A549 (cell line): ENCODE measurements around the gene MTSS2. TPM values are rescaled to one million over a fixed set of nuclear protein-coding genes. Genes with fewer than 3 reads are reported as not detected.

ENCODE experiments used
- ATAC-seq, 2 experiments: fragments of 200-7000 bp in 1 of 2; fragments of >200 bp in 1 of 2; cut with Nextera tagmentation in 1 of 2; cut with Tn5 transposase in 1 of 2; 3 replicates each; pipeline versions ENCODE4 v1.8.0 to v1.9.1; 2018 to 2020; ENCODE audit warnings: mild to moderate bottlenecking in 1 of 2, moderate library complexity in 1 of 2
- CTCF ChIA-PET: fragments of 300-600 bp; sonication (Branson Sonifier 250); formaldehyde crosslinking; extraction: SDS; loops from one replicate; lab custom pipeline; 2021; ENCODE audit warnings: antibody characterized with exemption, inconsistent platforms; lab: Yijun Ruan, JAX
- POLR2A ChIA-PET: fragments of 350-600 bp; formaldehyde crosslinking; extraction: SDS; loops from one replicate; lab custom pipeline; 2021; ENCODE audit warnings: antibody characterized with exemption, inconsistent platforms; lab: Yijun Ruan, JAX
- DNase-seq, 2 experiments: peaks; one replicate each; pipeline versions ENCODE4 v3.0.0 to v3.0.0-alpha.2; 2011 to 2016; ENCODE audit warnings: low read depth in 1 of 2, low spot score in 1 of 2
- FAIRE-seq: peaks from 2 replicates; lab custom pipeline; 2011; peaks lifted over from hg19 to GRCh38; lab: Jason Lieb, UNC
- H3K27ac ChIP-seq, 2 experiments: fragments of >200 bp; sonication (Bioruptor Twin); formaldehyde crosslinking; 3 replicates each; pipeline ENCODE4 v1.5.1; 2016 to 2017
- H3K4me1 ChIP-seq: fragments of >200 bp; sonication (Bioruptor Twin); formaldehyde crosslinking; 3 replicates; pipeline ENCODE4 v1.6.1; 2016
- H3K4me2 ChIP-seq: fragments of >200 bp; sonication (Bioruptor Twin); formaldehyde crosslinking; 3 replicates; pipeline ENCODE4 v1.6.1; 2016
- H3K4me3 ChIP-seq: fragments of >200 bp; sonication (Bioruptor Twin); formaldehyde crosslinking; 3 replicates; pipeline ENCODE4 v1.5.1; 2016
- H3K9me3 ChIP-seq: fragments of >200 bp; sonication (Bioruptor Twin); formaldehyde crosslinking; 3 replicates; pipeline ENCODE4 v1.6.1; 2016
- BCL3 ChIP-seq: fragments of >200 bp; sonication (Bioruptor Twin); formaldehyde crosslinking; IDR thresholded peaks from 3 replicates; pipeline ENCODE4 v1.6.1; 2016
- BHLHE40 ChIP-seq: IDR thresholded peaks from 2 replicates; pipeline ENCODE4 v1.6.1; 2012; ENCODE audit warnings: low read depth, low read length, inconsistent platforms
- CBX8 ChIP-seq: fragments of 200-600 bp; sonication (generic); IDR thresholded peaks from 2 replicates; pipeline ENCODE4 v1.6.1; 2016
- CHD2 ChIP-seq: fragments of 150-350 bp; IDR thresholded peaks from 2 replicates; pipeline ENCODE4 v1.6.1; 2014; ENCODE audit warnings: low read length; ENCODE audit not compliant: partially characterized antibody
- CTCF ChIP-seq: fragments of >200 bp; sonication (Bioruptor Twin); formaldehyde crosslinking; IDR thresholded peaks from 3 replicates; pipeline ENCODE4 v1.5.1; 2016
- E2F6 ChIP-seq: IDR thresholded peaks from 2 replicates; pipeline ENCODE4 v1.6.1; 2012; ENCODE audit warnings: low read depth, borderline replicate concordance
- EHMT2 ChIP-seq: fragments of 200-600 bp; sonication (generic); IDR thresholded peaks from 2 replicates; pipeline ENCODE4 v1.6.1; 2016; ENCODE audit warnings: antibody characterized with exemption, low read depth, mild to moderate bottlenecking, moderate library complexity
- ELK1 ChIP-seq: fragments of 150-350 bp; IDR thresholded peaks from 2 replicates; pipeline ENCODE4 v1.6.1; 2014; ENCODE audit warnings: low read depth, mild to moderate bottlenecking, low read length
- EP300 ChIP-seq, 2 experiments: fragments of >200 bp; sonication (Bioruptor Twin); formaldehyde crosslinking; IDR thresholded peaks; 2 replicates in 1 of 2; 3 replicates in 1 of 2; pipeline ENCODE4 v1.6.1; 2016 to 2017
- ESRRA ChIP-seq: fragments of 150-350 bp; IDR thresholded peaks from 2 replicates; pipeline ENCODE4 v1.6.1; 2014; ENCODE audit warnings: mild to moderate bottlenecking, low read length, borderline replicate concordance
- FOSL2 ChIP-seq, 2 experiments: fragments of 450-650 bp in 1 of 2; fragments of >200 bp in 1 of 2; sonication (Bioruptor Twin) in 1 of 2; formaldehyde crosslinking; IDR thresholded peaks; 2 replicates each; pipeline versions ENCODE4 v1.5.0 to v1.6.1; 2016 to 2020; ENCODE audit warnings: mild to moderate bottlenecking in 1 of 2, moderate library complexity in 1 of 2
- HDAC2 ChIP-seq: fragments of 200-600 bp; sonication (generic); IDR thresholded peaks from 2 replicates; pipeline ENCODE4 v1.6.1; 2016
- HOXB13 ChIP-seq: fragments of 250-450 bp; sonication (Bioruptor Pico); IDR thresholded peaks from 2 replicates; pipeline ENCODE4 v1.5.0; 2020; ENCODE audit warnings: low read depth, mild to moderate bottlenecking, moderate library complexity
- JUN ChIP-seq, 2 experiments: fragments of >200 bp; sonication (Bioruptor Twin); formaldehyde crosslinking; IDR thresholded peaks; 2 replicates in 1 of 2; 3 replicates in 1 of 2; pipeline ENCODE4 v1.6.1; 2016 to 2017
- JUNB ChIP-seq: fragments of >200 bp; sonication (Bioruptor Twin); formaldehyde crosslinking; IDR thresholded peaks from 2 replicates; pipeline ENCODE4 v1.6.1; 2016
- KDM1A ChIP-seq: fragments of 200-600 bp; sonication (generic); IDR thresholded peaks from 2 replicates; pipeline ENCODE4 v1.6.1; 2016; ENCODE audit warnings: low read depth, mild to moderate bottlenecking
- KDM5A ChIP-seq: fragments of 200-600 bp; sonication (generic); IDR thresholded peaks from 2 replicates; pipeline ENCODE4 v1.6.1; 2016; ENCODE audit warnings: antibody characterized with exemption, mild to moderate bottlenecking
- MYC ChIP-seq: IDR thresholded peaks from 2 replicates; pipeline ENCODE4 v1.6.1; 2012; ENCODE audit warnings: mild to moderate bottlenecking, inconsistent platforms, low read length, improper control_type of control experiment, borderline replicate concordance
- NFE2L2 ChIP-seq: fragments of 150-350 bp; conservative IDR thresholded peaks from 2 replicates; pipeline ENCODE4 v1.6.1; 2014; ENCODE audit warnings: low read length
- NPAS2 ChIP-seq: fragments of 250-450 bp; sonication (Bioruptor Pico); IDR thresholded peaks from 2 replicates; pipeline ENCODE4 v1.8.0; 2022; ENCODE audit warnings: mild to moderate bottlenecking, moderate library complexity, borderline replicate concordance
- RAD21 ChIP-seq, 2 experiments: fragments of >200 bp in 1 of 2; sonication (Bioruptor Twin) in 1 of 2; formaldehyde crosslinking in 1 of 2; IDR thresholded peaks in 1 of 2; conservative IDR thresholded peaks in 1 of 2; 2 replicates in 1 of 2; 3 replicates in 1 of 2; pipeline ENCODE4 v1.6.1; 2012 to 2018; ENCODE audit warnings: inconsistent platforms in 1 of 2
- RARB ChIP-seq: fragments of 250-450 bp; sonication (Bioruptor Pico); IDR thresholded peaks from 2 replicates; pipeline ENCODE4 v1.8.0; 2021; ENCODE audit warnings: mild to moderate bottlenecking, moderate library complexity
- REST ChIP-seq: fragments of 200-600 bp; sonication (generic); IDR thresholded peaks from 2 replicates; pipeline ENCODE4 v1.6.1; 2016; ENCODE audit warnings: antibody characterized with exemption, mild to moderate bottlenecking, moderate library complexity
- SMC3 ChIP-seq: fragments of >200 bp; sonication (Bioruptor Twin); formaldehyde crosslinking; IDR thresholded peaks from 3 replicates; pipeline ENCODE4 v1.6.1; 2018; ENCODE audit warnings: inconsistent platforms
- TFCP2L1 ChIP-seq: fragments of 250-450 bp; sonication (Bioruptor Pico); IDR thresholded peaks from 2 replicates; pipeline ENCODE4 v1.5.0; 2021; ENCODE audit warnings: mild to moderate bottlenecking
- WGBS: methylation state at CpG from one replicate; pipeline ENCODE4 v1.1.6; 2017; ENCODE audit errors: missing lambda C conversion rate; 5-methylcytosine and 5-hydroxymethylcytosine counted together
- polyA plus RNA-seq, 4 experiments: library from polyadenylated mRNA; depleted of rRNA in 3 of 4; stranded (reverse); fragments of >200 nt; fragmentation: RNase III in 1 of 4; extraction: RNeasy Plus Mini Kit Qiagen cat#74134 plus additional on column Dnase treatment in 1 of 4; gene quantifications; 2 replicates in 3 of 4; 3 replicates in 1 of 4; pipeline ENCODE4 v1.2.3, GENCODE V29; 2011 to 2017
- TF ChIP-seq, protein P1 (sequence below): fragments of 250-450 bp; sonication (Bioruptor Pico); IDR thresholded peaks from 2 replicates; pipeline ENCODE4 v1.5.0; 2020; ENCODE audit warnings: low read depth, mild to moderate bottlenecking, moderate library complexity

MTSS2 gene
- polyA plus RNA-seq, 2 of the 4 experiments (the other 2 are of a cell fraction), result 13.1 to 27.1 TPM

DNA sequence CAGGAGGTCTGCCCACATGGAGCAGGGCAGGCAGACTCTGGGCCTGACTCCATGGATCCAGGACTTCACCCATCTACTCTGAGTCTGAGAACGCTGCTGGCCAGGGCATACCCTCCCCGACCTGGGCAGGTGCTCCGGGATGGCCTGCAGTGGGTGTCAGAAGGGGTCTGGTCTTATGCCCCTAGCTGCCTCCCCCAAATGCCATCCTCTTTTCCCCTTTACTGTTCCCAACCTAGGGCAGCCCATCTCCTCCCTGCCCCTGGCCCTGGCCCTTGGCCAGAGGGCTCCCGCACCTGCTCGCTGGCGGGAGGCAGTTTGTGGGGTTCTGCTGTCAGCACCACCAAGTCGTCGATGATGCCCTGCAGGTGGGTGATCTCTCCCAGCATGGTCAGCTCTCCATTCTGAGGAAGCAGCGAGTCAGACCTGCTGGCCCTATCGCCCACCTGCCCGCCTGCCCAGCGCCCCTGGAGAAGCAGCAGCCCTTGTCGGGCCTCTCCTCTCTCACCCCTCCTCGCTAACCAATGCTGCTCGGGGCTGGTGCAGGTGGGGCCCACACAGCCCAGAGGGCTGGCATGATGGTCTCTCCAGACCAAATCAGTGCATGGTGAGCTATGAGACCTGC is 8.2 kb downstream of the MTSS2 start:
- H3K4me1 ChIP-seq, result peaks cover 32% of the 10 kb centered on the region
- no peak overlapping the region for H3K4me3 ChIP-seq
- peak overlapping the region in 1 of 2 experiments; percentile 65; a peak in 2 of 6 replicates for H3K27ac ChIP-seq
- H3K9me3 ChIP-seq, result no peaks in the 10 kb centered on the region
- TF ChIP-seq KDM1A (no peak), BHLHE40 (no peak), EP300 (IDR thresholded peaks at IDR 0.05) (no peak), E2F6 (no peak), ELK1 (no peak), CHD2 (no peak), HDAC2 (no peak), HOXB13 (CRISPR knock-in tag) (no peak), NFE2L2 (no peak), CTCF (no peak), NPAS2 (no peak), MYC (no peak), ESRRA (no peak), RARB (CRISPR knock-in tag) (no peak)
- no peak overlapping the region for H3K4me2 ChIP-seq
- FAIRE-seq (no peak), ATAC-seq (no peak), DNase-seq (no peak)
- CTCF ChIA-PET, result interaction anchor here (0.7 to 23.4 kb wide), 5 partner anchors 8 to 94 kb away, joined by 3 to 463 read pairs (median 29); no protein-coding TSS in a partner anchor
- POLR2A ChIA-PET, result interaction anchor here (0.6 kb wide), 1 partner anchor 183 kb away, joined by 6 read pairs; no protein-coding TSS in a partner anchor
- WGBS, result 99% methylated on average over 14 of the region's 15 CpGs

DNA sequence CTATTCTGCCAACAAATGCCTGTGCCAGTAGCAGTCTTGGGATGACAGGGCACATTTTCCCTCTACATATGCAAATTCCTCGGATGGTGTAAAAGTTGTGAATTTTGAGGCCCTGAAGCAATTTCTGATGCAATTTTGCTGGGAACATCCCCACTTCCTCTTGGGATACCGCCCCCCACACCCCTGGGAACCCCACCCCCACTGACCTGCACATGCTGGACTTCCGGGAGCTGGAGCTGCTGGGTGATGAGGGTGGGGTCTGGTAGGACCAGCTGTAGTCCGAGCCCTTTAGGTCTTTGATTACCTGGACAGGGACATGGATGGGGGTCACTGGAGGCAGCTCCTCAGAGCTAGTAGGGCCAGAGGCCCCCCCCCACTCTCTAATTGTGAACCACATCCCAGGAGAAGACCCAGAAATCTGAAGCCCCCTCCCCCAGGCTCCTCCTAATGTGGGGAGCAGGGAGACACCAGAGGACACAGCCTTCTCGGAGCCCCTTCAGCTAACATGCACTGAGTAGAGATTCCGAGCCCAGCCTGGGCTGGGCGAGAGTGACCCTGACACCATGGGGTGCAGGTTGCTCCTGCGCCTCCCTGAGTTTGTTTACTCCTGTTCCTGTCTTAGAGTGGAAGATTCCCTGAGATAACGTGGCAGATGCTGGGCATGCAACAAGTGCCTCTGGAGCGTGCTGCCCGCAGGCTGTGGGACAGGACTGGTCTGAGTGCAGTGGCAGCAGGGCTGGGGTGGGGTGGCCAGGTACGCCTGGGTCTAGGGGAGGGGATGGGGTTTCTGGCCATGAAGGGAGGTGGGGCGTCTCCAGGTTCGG is 9.0 kb downstream of the MTSS2 start:
- 86% methylated on average over 9 of the region's 14 CpGs for WGBS
- H3K4me1 ChIP-seq, result peaks cover 25% of the 10 kb centered on the region
- no peak overlapping the region for H3K4me3 ChIP-seq
- H3K9me3 ChIP-seq, result no peaks in the 10 kb centered on the region
- DNase-seq, result no peak
- H3K27ac ChIP-seq, result peak overlapping the region in 1 of 2 experiments; percentile 65; a peak in 3 of 6 replicates
- CTCF ChIA-PET, result interaction anchor here (2.3 to 23.4 kb wide), 4 partner anchors 23 to 95 kb away, joined by 6 to 463 read pairs (median 58); no protein-coding TSS in a partner anchor
- no peak overlapping the region for H3K4me2 ChIP-seq
- ATAC-seq, result no peak
- POLR2A ChIA-PET, result interaction anchor here (0.6 kb wide), 1 partner anchor 182 kb away, joined by 6 read pairs; no protein-coding TSS in a partner anchor
- no peak for FAIRE-seq
- no peak for TF ChIP-seq RAD21 (conservative IDR thresholded peaks at IDR 0.05 in 1 of 2, IDR thresholded peaks at IDR 0.05 in 1 of 2)
- no peak for TF ChIP-seq KDM5A
- TF ChIP-seq NPAS2, result no peak
- TF ChIP-seq EP300 (IDR thresholded peaks at IDR 0.05), result no peak
- TF ChIP-seq SMC3, result no peak
- TF ChIP-seq REST, result no peak
- no peak for TF ChIP-seq JUNB
- TF ChIP-seq JUN (IDR thresholded peaks at IDR 0.05), result no peak
- TF ChIP-seq EHMT2, result no peak
- no peak for TF ChIP-seq CBX8
- TF ChIP-seq BCL3, result no peak
- TF ChIP-seq TFCP2L1 (CRISPR knock-in tag), result no peak
- no peak for TF ChIP-seq FOSL2 (IDR thresholded peaks at IDR 0.05)
- TF ChIP-seq FOSL2 (CRISPR knock-in tag; IDR thresholded peaks at IDR 0.05), result no peak
- TF ChIP-seq, protein P1, sequence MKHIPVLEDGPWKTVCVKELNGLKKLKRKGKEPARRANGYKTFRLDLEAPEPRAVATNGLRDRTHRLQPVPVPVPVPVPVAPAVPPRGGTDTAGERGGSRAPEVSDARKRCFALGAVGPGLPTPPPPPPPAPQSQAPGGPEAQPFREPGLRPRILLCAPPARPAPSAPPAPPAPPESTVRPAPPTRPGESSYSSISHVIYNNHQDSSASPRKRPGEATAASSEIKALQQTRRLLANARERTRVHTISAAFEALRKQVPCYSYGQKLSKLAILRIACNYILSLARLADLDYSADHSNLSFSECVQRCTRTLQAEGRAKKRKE (CRISPR knock-in tag), result no peak
- TF ChIP-seq NFE2L2, result no peak
